HAP-1 (cell line): ENCODE data around the gene ALDH2.

Experiments used
- DNase-seq, 2 experiments: peaks; one replicate each; pipeline ENCODE4 v3.0.0-alpha.2; 2016 to 2020; ENCODE audit warnings: low spot score in 2 of 2
- H3K27me3 ChIP-seq: fragments of 250-450 bp; sonication (Bioruptor Pico); 2 replicates; pipeline ENCODE4 v1.5.1; 2020; ENCODE audit warnings: low read depth, mild to moderate bottlenecking, moderate library complexity
- H3K36me3 ChIP-seq: fragments of 250-450 bp; sonication (Bioruptor Pico); replicated peaks from 2 replicates; pipeline ENCODE4 v1.5.1; 2020; ENCODE audit warnings: mild to moderate bottlenecking
- H3K4me1 ChIP-seq: fragments of 250-450 bp; sonication (Bioruptor Pico); 2 replicates; pipeline ENCODE4 v1.5.1; 2020; ENCODE audit warnings: mild to moderate bottlenecking
- H3K4me3 ChIP-seq: fragments of 250-450 bp; sonication (Bioruptor Pico); 2 replicates; pipeline ENCODE4 v1.5.1; 2020; ENCODE audit warnings: mild to moderate bottlenecking, moderate library complexity
- H3K9me3 ChIP-seq: fragments of 250-450 bp; sonication (Bioruptor Pico); 2 replicates; pipeline ENCODE4 v1.5.1; 2020; ENCODE audit warnings: mild to moderate bottlenecking, moderate library complexity
- in situ Hi-C: fragments of 300-500 bp; cut with MboI; formaldehyde crosslinking; loops from 3 replicates; pipeline ENCODE4 v1.14.3; 2020; ENCODE audit warnings: low sequenced_read_pairs, inconsistent platforms, mixed read lengths

ALDH2 gene

GRCh38 chr12:111767362-111768158, 827 bp downstream of the ALDH2 start:
- in situ Hi-C loops = no loop called here
- Histone ChIP-seq H3K9me3 (no peaks in the 10 kb centered on the region), H3K36me3 (no peaks in the 10 kb centered on the region), H3K4me1 (no peaks in the 10 kb centered on the region), H3K4me3 (no peak overlapping the region), H3K27me3 (no peaks in the 10 kb centered on the region)
- no peak for DNase-seq

- no peak overlapping the region for H3K4me3 ChIP-seq
- DNase-seq = no peak
- H3K36me3 ChIP-seq = no peaks in the 10 kb centered on the region
- no peaks in the 10 kb centered on the region for H3K27me3 ChIP-seq
- no peaks in the 10 kb centered on the region for H3K4me1 ChIP-seq
- in situ Hi-C loops = no loop called here
- no peaks in the 10 kb centered on the region for H3K9me3 ChIP-seq
These were observed 1.6 kb downstream of the ALDH2 start for GRCh38 chr12:111768159-111768895.

- no peak for DNase-seq
- Histone ChIP-seq H3K36me3 (no peaks in the 10 kb centered on the region), H3K4me1 (peaks cover 12% of the 10 kb centered on the region), H3K9me3 (no peaks in the 10 kb centered on the region), H3K27me3 (no peaks in the 10 kb centered on the region), H3K4me3 (no peak overlapping the region)
- in situ Hi-C loops = no loop called here
These were observed 2.9 kb downstream of the ALDH2 start for GRCh38 chr12:111769599-111769998.

- Histone ChIP-seq H3K36me3 (no peaks in the 10 kb centered on the region), H3K4me3 (no peak overlapping the region), H3K9me3 (no peaks in the 10 kb centered on the region), H3K27me3 (no peaks in the 10 kb centered on the region), H3K4me1 (peaks cover 26% of the 10 kb centered on the region)
- in situ Hi-C loops = no loop called here
- peak; percentile 76 to 88 for DNase-seq
These were observed 7.2 kb downstream of the ALDH2 start for GRCh38 chr12:111773801-111774551.

- peaks cover 26% of the 10 kb centered on the region for H3K4me1 ChIP-seq
- in situ Hi-C loops = no loop called here
- H3K9me3 ChIP-seq = no peaks in the 10 kb centered on the region
- no peak overlapping the region for H3K4me3 ChIP-seq
- DNase-seq = peak; percentile 29 to 64
- no peaks in the 10 kb centered on the region for H3K36me3 ChIP-seq
- H3K27me3 ChIP-seq = no peaks in the 10 kb centered on the region
These were observed 8.8 kb downstream of the ALDH2 start for GRCh38 chr12:111775205-111776193.

GRCh38 chr12:111776836-111777344, 10.2 kb downstream of the ALDH2 start:
- Histone ChIP-seq H3K4me1 (peaks cover 26% of the 10 kb centered on the region), H3K9me3 (no peaks in the 10 kb centered on the region)

GRCh38 chr12:111777345-111778045, 10.8 kb downstream of the ALDH2 start:
- in situ Hi-C loops = no loop called here
- peaks cover 26% of the 10 kb centered on the region for H3K4me1 ChIP-seq
- H3K36me3 ChIP-seq = no peaks in the 10 kb centered on the region
- H3K9me3 ChIP-seq = no peaks in the 10 kb centered on the region
- H3K4me3 ChIP-seq = no peak overlapping the region
- no peak for DNase-seq
- no peaks in the 10 kb centered on the region for H3K27me3 ChIP-seq

More at GRCh38 chr12:111776836-111777344, 10.2 kb downstream of the ALDH2 start:
- Histone ChIP-seq H3K27me3 (no peaks in the 10 kb centered on the region), H3K36me3 (no peaks in the 10 kb centered on the region), H3K4me3 (no peak overlapping the region)
- in situ Hi-C loops = no loop called here
- DNase-seq = no peak

GRCh38 chr12:111780166-111780565, 13.4 kb downstream of the ALDH2 start:
- no peaks in the 10 kb centered on the region for H3K36me3 ChIP-seq
- H3K27me3 ChIP-seq = no peaks in the 10 kb centered on the region
- H3K9me3 ChIP-seq = no peaks in the 10 kb centered on the region
- H3K4me1 ChIP-seq = peaks cover 9% of the 10 kb centered on the region
- no peak overlapping the region for H3K4me3 ChIP-seq
- in situ Hi-C loops = no loop called here
- no peak for DNase-seq

- in situ Hi-C loops = no loop called here
- no peaks in the 10 kb centered on the region for H3K36me3 ChIP-seq
- H3K27me3 ChIP-seq = no peaks in the 10 kb centered on the region
- no peaks in the 10 kb centered on the region for H3K9me3 ChIP-seq
- peaks cover 4% of the 10 kb centered on the region for H3K4me1 ChIP-seq
- no peak overlapping the region for H3K4me3 ChIP-seq
- no peak for DNase-seq
These were observed 13.9 kb downstream of the ALDH2 start for GRCh38 chr12:111780615-111781014.

- in situ Hi-C loops = no loop called here
- no peak for DNase-seq
- H3K9me3 ChIP-seq = no peaks in the 10 kb centered on the region
- no peak overlapping the region for H3K4me3 ChIP-seq
- H3K27me3 ChIP-seq = no peaks in the 10 kb centered on the region
- H3K4me1 ChIP-seq = no peaks in the 10 kb centered on the region
- no peaks in the 10 kb centered on the region for H3K36me3 ChIP-seq
These were observed 14.4 kb downstream of the ALDH2 start for GRCh38 chr12:111781085-111781658.

GRCh38 chr12:111783046-111783445, 16.3 kb downstream of the ALDH2 start:
- Histone ChIP-seq H3K36me3 (no peaks in the 10 kb centered on the region), H3K27me3 (no peaks in the 10 kb centered on the region), H3K4me1 (no peaks in the 10 kb centered on the region), H3K4me3 (no peak overlapping the region), H3K9me3 (no peaks in the 10 kb centered on the region)
- DNase-seq = no peak
- in situ Hi-C loops = no loop called here

GRCh38 chr12:111784953-111785352, 18.2 kb downstream of the ALDH2 start:
- in situ Hi-C loops = no loop called here
- Histone ChIP-seq H3K36me3 (no peaks in the 10 kb centered on the region), H3K9me3 (no peaks in the 10 kb centered on the region), H3K27me3 (no peaks in the 10 kb centered on the region), H3K4me3 (no peak overlapping the region), H3K4me1 (no peaks in the 10 kb centered on the region)
- no peak for DNase-seq
